HEK293T (cell line): ENCODE data around the gene TUBG2.

ENCODE experiments used
- ARNT ChIP-seq: fragments of 450-650 bp; IDR thresholded peaks from 2 replicates; pipeline ENCODE4 v1.6.1; 2017; ENCODE audit warnings: mild to moderate bottlenecking
- BHLHE40 ChIP-seq: fragments of 450-650 bp; IDR thresholded peaks from 2 replicates; pipeline ENCODE4 v1.6.1; 2016; ENCODE audit warnings: mild to moderate bottlenecking, moderate library complexity, borderline replicate concordance
- ELF4 ChIP-seq: fragments of 450-650 bp; IDR thresholded peaks from 2 replicates; pipeline ENCODE4 v1.6.1; 2017; ENCODE audit warnings: antibody characterized with exemption
- FOXA1 ChIP-seq: fragments of 450-650 bp; IDR thresholded peaks from 2 replicates; pipeline ENCODE4 v1.6.1; 2016; ENCODE audit warnings: mild to moderate bottlenecking
- FOXK2 ChIP-seq: fragments of 450-650 bp; IDR thresholded peaks from 2 replicates; pipeline ENCODE4 v1.6.1; 2016; ENCODE audit warnings: mild to moderate bottlenecking
- FOXM1 ChIP-seq: fragments of 450-650 bp; IDR thresholded peaks from 2 replicates; pipeline ENCODE4 v1.6.1; 2017; ENCODE audit warnings: mild to moderate bottlenecking, borderline replicate concordance
- HDGF ChIP-seq: fragments of 450-650 bp; IDR thresholded peaks from 2 replicates; pipeline ENCODE4 v1.6.1; 2017; ENCODE audit warnings: antibody characterized with exemption, borderline replicate concordance
- L3MBTL2 ChIP-seq: fragments of 450-650 bp; conservative IDR thresholded peaks from 2 replicates; pipeline ENCODE4 v1.6.1; 2016; ENCODE audit warnings: mild to moderate bottlenecking
- NFRKB ChIP-seq: fragments of 450-650 bp; IDR thresholded peaks from 2 replicates; pipeline ENCODE4 v1.6.1; 2016; ENCODE audit warnings: mild to moderate bottlenecking, moderate library complexity
- SP1 ChIP-seq: fragments of 450-650 bp; IDR thresholded peaks from 2 replicates; pipeline ENCODE4 v1.6.1; 2017
- SUZ12 ChIP-seq: fragments of 450-650 bp; IDR thresholded peaks from 2 replicates; pipeline ENCODE4 v1.6.1; 2016; ENCODE audit warnings: mild to moderate bottlenecking
- TARDBP ChIP-seq: fragments of 450-650 bp; IDR thresholded peaks from 2 replicates; pipeline ENCODE4 v1.6.1; 2016
- ZNF384 ChIP-seq: fragments of 450-650 bp; IDR thresholded peaks from 2 replicates; pipeline ENCODE4 v1.6.1; 2016
- TF ChIP-seq, protein P1 (sequence below): fragments of 450-650 bp; IDR thresholded peaks from 2 replicates; pipeline ENCODE4 v1.6.1; 2016

DNA sequence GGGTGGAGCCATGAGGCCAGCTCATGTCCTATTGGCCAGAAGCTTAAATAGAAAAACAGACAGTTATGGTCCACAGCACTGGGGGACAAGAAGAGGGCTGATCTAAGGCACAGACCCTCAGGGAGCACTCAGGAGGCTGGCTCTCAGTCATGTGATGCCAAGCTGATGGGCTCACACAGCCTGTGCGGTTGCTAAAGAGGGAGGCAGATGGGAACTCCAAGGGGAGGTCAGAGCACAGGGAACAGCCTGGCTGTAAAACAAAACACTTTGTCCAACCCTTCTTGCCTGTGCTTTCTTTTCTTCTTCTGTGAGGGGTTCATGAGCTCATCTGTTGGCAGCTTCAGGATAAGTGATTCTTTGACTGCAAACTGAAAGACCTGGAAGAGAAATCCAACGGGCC, 50.5 kb downstream of the TUBG2 start:
- TF ChIP-seq HDGF (no peak), BHLHE40 (no peak), FOXK2 (no peak), FOXM1 (no peak), NFRKB (no peak), SP1 (no peak), ZNF384 (no peak), FOXA1 (no peak), L3MBTL2 (no peak), ELF4 (no peak), TARDBP (no peak), ARNT (no peak), SUZ12 (no peak)
- TF ChIP-seq, protein P1, sequence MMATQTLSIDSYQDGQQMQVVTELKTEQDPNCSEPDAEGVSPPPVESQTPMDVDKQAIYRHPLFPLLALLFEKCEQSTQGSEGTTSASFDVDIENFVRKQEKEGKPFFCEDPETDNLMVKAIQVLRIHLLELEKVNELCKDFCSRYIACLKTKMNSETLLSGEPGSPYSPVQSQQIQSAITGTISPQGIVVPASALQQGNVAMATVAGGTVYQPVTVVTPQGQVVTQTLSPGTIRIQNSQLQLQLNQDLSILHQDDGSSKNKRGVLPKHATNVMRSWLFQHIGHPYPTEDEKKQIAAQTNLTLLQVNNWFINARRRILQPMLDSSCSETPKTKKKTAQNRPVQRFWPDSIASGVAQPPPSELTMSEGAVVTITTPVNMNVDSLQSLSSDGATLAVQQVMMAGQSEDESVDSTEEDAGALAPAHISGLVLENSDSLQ, result no peak
